HepG2 (cell line): ENCODE measurements around the gene PIGW.

Experiments
- CCDC6 ChIP-seq: sonication (generic); formaldehyde crosslinking; IDR thresholded peaks from 2 replicates; pipeline ENCODE4 v1.8.1; 2022; ENCODE audit warnings: mild to moderate bottlenecking, missing genetic modification reagents, moderate library complexity
- CTCF ChIP-seq: sonication (generic); formaldehyde crosslinking; IDR thresholded peaks from 2 replicates; pipeline ENCODE4 v1.5.0; 2020; ENCODE audit warnings: mild to moderate bottlenecking, missing genetic modification reagents, moderate library complexity
- FOXP1 ChIP-seq, 2 experiments: fragments of 450-650 bp in 1 of 2; IDR thresholded peaks; 2 replicates each; pipeline ENCODE4 v1.6.1; 2017 to 2018; ENCODE audit warnings: antibody characterized with exemption in 1 of 2
- GZF1 ChIP-seq: sonication (generic); formaldehyde crosslinking; IDR thresholded peaks from 2 replicates; pipeline ENCODE4 v1.5.1; 2020; ENCODE audit warnings: mild to moderate bottlenecking, missing genetic modification reagents
- HDAC2 ChIP-seq: sonication (generic); formaldehyde crosslinking; IDR thresholded peaks from 2 replicates; pipeline ENCODE4 v1.4.0; 2020; ENCODE audit warnings: missing genetic modification reagents
- NR2C2 ChIP-seq: sonication (generic); formaldehyde crosslinking; IDR thresholded peaks from 2 replicates; pipeline ENCODE4 v1.4.0; 2020; ENCODE audit warnings: missing genetic modification reagents, mild to moderate bottlenecking, moderate library complexity, borderline replicate concordance
- POLR2AphosphoS5 ChIP-seq: IDR thresholded peaks from 2 replicates; pipeline ENCODE4 v1.6.1; 2012; ENCODE audit warnings: low read depth, low read length
- SIN3B ChIP-seq: fragments of 150-350 bp; IDR thresholded peaks from 2 replicates; pipeline ENCODE4 v1.6.1; 2014; ENCODE audit warnings: low read length
- SP1 ChIP-seq, 2 experiments: fragments of 450-650 bp in 1 of 2; sonication (generic) in 1 of 2; formaldehyde crosslinking in 1 of 2; IDR thresholded peaks; 2 replicates each; pipeline versions ENCODE4 v1.4.0 to v1.6.1; 2016 to 2020; ENCODE audit warnings: missing genetic modification reagents in 1 of 2
- TBP ChIP-seq: sonication (generic); formaldehyde crosslinking; IDR thresholded peaks from 2 replicates; pipeline ENCODE4 v1.5.0; 2020; ENCODE audit warnings: missing genetic modification reagents
- ZIK1 ChIP-seq: sonication (generic); formaldehyde crosslinking; IDR thresholded peaks from 2 replicates; pipeline ENCODE4 v1.5.0; 2020; ENCODE audit warnings: mild to moderate bottlenecking, low read depth, missing genetic modification reagents, borderline replicate concordance
- ZNF503 ChIP-seq: sonication (generic); formaldehyde crosslinking; IDR thresholded peaks from 2 replicates; pipeline ENCODE4 v1.4.0; 2020; ENCODE audit warnings: missing genetic modification reagents

GRCh38 chr17:36542755-36543154 lies 8.0 kb downstream of the PIGW start:
- TF ChIP-seq TBP (no peak), HDAC2 (CRISPR knock-in tag) (no peak), ZIK1 (CRISPR knock-in tag) (no peak), CTCF (CRISPR knock-in tag) (no peak), POLR2AphosphoS5 (no peak), SIN3B (no peak), FOXP1 (IDR thresholded peaks at IDR 0.05) (no peak), FOXP1 (CRISPR knock-in tag; IDR thresholded peaks at IDR 0.05) (no peak), ZNF503 (CRISPR knock-in tag) (no peak), NR2C2 (no peak), GZF1 (CRISPR knock-in tag) (no peak), CCDC6 (CRISPR knock-in tag) (no peak), SP1 (IDR thresholded peaks at IDR 0.05) (no peak), SP1 (CRISPR knock-in tag; IDR thresholded peaks at IDR 0.05) (no peak)
